ENCODE measurements around the gene CEACAM5.

Gene CEACAM5

GRCh38 chr19:41708481-41708880 lies at the start of gene CEACAM5:
TSS of gene CEACAM5 (plus strand) at chr19:41708626. CDS start at chr19:41708732, 106 bp downstream.
- H3K9me3 ChIP-seq (ENCODE audit: severe bottlenecking), result peaks cover 3% of the 10 kb centered on the region
- H3K27me3 ChIP-seq (ENCODE audit: insufficient read depth, poor library complexity, severe bottlenecking), result peaks cover 5% of the 10 kb centered on the region
- TF ChIP-seq CTCF (IDR thresholded peaks at IDR 0.05; ENCODE audit: poor library complexity, severe bottlenecking), result no peak
- no peaks in the 10 kb centered on the region for H3K4me1 ChIP-seq (ENCODE audit: insufficient read depth, poor library complexity, severe bottlenecking)
- DNase-seq (ENCODE audit: low spot score) (no peak), ATAC-seq (ENCODE audit: low read depth) (no peak)
- H3K36me3 ChIP-seq (ENCODE audit: low read depth), result no peaks in the 10 kb centered on the region
- no peak within 1 kb of the TSS for H3K4me3 ChIP-seq (ENCODE audit: severe bottlenecking)
- H3K27ac ChIP-seq (ENCODE audit: poor library complexity, severe bottlenecking), result no peak within 1 kb of the TSS

DNA sequence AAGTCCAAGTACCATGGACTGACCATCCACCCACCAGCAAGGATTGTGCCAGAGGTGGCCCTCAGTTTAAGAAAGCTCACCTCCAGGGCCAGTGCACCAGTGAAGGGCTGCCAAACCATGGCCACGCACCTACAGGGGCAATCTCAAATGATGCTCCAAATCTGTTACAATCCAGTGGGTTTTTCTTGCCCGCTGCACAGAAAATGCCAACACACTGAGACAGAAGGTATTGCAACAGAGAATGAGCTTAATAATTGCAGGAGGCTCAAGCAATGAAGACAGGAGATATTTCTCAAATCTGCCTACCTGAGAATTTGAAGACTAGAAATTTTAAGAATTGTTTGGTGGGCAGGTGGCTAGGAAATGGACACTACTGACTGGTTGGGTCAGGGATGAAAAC lies 42.4 kb upstream of the CEACAM5 start:
- no peak for ATAC-seq (ENCODE audit: low read depth)
- no peaks in the 10 kb centered on the region for H3K9me3 ChIP-seq (ENCODE audit: severe bottlenecking)
- peaks cover 4% of the 10 kb centered on the region for H3K27me3 ChIP-seq (ENCODE audit: insufficient read depth, poor library complexity, severe bottlenecking)
- no peak overlapping the region for H3K4me3 ChIP-seq (ENCODE audit: severe bottlenecking)
- DNase-seq (ENCODE audit: low spot score), result no peak
- H3K27ac ChIP-seq (ENCODE audit: poor library complexity, severe bottlenecking), result no peak overlapping the region
- no peaks in the 10 kb centered on the region for H3K4me1 ChIP-seq (ENCODE audit: insufficient read depth, poor library complexity, severe bottlenecking)
- TF ChIP-seq CTCF (IDR thresholded peaks at IDR 0.05; ENCODE audit: poor library complexity, severe bottlenecking), result no peak
- no peaks in the 10 kb centered on the region for H3K36me3 ChIP-seq (ENCODE audit: low read depth)

DNA sequence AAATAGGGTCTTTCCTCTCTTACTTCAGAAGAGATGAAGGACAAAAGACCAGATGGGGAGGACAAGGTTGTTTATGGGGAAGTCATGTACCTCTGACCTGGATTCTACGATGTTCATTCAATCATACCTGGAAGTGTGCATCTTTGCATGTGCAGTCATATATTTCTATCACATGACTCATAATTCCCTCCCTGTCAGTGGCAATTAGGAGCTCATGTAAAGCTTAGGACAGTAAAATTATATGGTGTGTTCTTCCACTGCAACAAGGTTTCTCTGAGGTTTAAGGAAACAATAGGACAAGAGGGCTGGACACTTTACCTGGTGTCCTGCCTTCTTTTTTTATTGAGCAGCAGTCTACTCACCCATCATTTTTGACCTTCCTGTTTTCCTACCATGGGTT lies 40.1 kb upstream of the CEACAM5 start:
- TF ChIP-seq CTCF (IDR thresholded peaks at IDR 0.05; ENCODE audit: poor library complexity, severe bottlenecking), result no peak
- H3K27me3 ChIP-seq (ENCODE audit: insufficient read depth, poor library complexity, severe bottlenecking), result peaks cover 4% of the 10 kb centered on the region

DNA sequence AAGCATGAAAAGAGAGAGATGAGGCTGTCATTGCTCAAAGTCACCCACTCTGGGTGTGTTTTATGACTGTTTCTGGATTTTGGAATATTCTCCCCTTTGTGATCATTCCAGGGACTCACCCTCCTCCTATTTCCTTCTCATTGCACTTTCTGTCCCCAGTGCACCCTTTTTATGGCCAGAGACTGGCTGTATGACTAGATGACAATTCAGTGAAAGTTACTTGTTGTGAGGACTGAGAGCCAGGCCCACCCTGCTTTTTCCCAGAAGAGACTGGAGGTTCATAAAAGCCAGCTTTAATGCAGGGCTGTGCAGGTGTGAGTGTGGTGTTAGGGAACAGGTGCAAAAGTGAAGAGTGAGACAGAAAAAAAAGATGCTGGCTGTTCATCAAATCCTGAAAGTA lies 37.7 kb upstream of the CEACAM5 start:
- Histone ChIP-seq H3K4me1 (ENCODE audit: insufficient read depth, poor library complexity, severe bottlenecking) (no peaks in the 10 kb centered on the region), H3K9me3 (ENCODE audit: severe bottlenecking) (no peaks in the 10 kb centered on the region), H3K27me3 (ENCODE audit: insufficient read depth, poor library complexity, severe bottlenecking) (peaks cover 21% of the 10 kb centered on the region), H3K4me3 (ENCODE audit: severe bottlenecking) (no peak overlapping the region), H3K27ac (ENCODE audit: poor library complexity, severe bottlenecking) (no peak overlapping the region), H3K36me3 (ENCODE audit: low read depth) (no peaks in the 10 kb centered on the region)
- DNase-seq (ENCODE audit: low spot score), result no peak
- no peak for TF ChIP-seq CTCF (IDR thresholded peaks at IDR 0.05; ENCODE audit: poor library complexity, severe bottlenecking)
- no peak for ATAC-seq (ENCODE audit: low read depth)

More for the DNA sequence above, 40.1 kb upstream of the CEACAM5 start:
- no peaks in the 10 kb centered on the region for H3K36me3 ChIP-seq (ENCODE audit: low read depth)
- no peaks in the 10 kb centered on the region for H3K4me1 ChIP-seq (ENCODE audit: insufficient read depth, poor library complexity, severe bottlenecking)
- H3K4me3 ChIP-seq (ENCODE audit: severe bottlenecking), result no peak overlapping the region
- H3K9me3 ChIP-seq (ENCODE audit: severe bottlenecking), result no peaks in the 10 kb centered on the region
- DNase-seq (ENCODE audit: low spot score) (no peak), ATAC-seq (ENCODE audit: low read depth) (no peak)
- no peak overlapping the region for H3K27ac ChIP-seq (ENCODE audit: poor library complexity, severe bottlenecking)

DNA sequence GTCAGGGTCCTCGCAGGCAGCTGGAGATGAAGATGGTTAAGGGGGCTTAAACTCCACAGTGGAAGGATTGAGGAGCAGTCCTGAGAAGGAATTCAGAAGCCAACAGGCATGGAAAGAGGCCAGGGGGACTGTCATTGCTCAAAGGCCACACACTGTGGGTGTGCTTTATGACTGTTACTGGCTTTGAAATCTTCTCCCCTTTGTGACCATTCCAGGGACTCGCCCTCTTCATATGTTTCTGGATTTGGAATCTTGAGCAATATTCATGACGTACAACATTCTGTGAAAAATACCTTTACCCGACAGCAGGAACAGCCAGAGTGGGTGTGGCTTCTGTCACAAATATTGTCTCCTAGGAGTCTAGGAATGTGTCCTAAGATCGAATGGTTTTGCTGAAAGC lies 36.9 kb upstream of the CEACAM5 start:
- Histone ChIP-seq H3K27me3 (ENCODE audit: insufficient read depth, poor library complexity, severe bottlenecking) (peaks cover 28% of the 10 kb centered on the region), H3K4me1 (ENCODE audit: insufficient read depth, poor library complexity, severe bottlenecking) (no peaks in the 10 kb centered on the region), H3K4me3 (ENCODE audit: severe bottlenecking) (no peak overlapping the region), H3K36me3 (ENCODE audit: low read depth) (no peaks in the 10 kb centered on the region), H3K9me3 (ENCODE audit: severe bottlenecking) (no peaks in the 10 kb centered on the region), H3K27ac (ENCODE audit: poor library complexity, severe bottlenecking) (no peak overlapping the region)
- no peak for DNase-seq (ENCODE audit: low spot score)
- TF ChIP-seq CTCF (IDR thresholded peaks at IDR 0.05; ENCODE audit: poor library complexity, severe bottlenecking), result no peak
- ATAC-seq (ENCODE audit: low read depth), result no peak

Data from RWPE2 (cell line).